ENCODE results near the gene TMEM165.
A peak's percentile ranks its signal among the peaks of the same experiment; 100 is the strongest.

Gene TMEM165

GRCh38 chr4:55393461-55394320, 2.1 kb upstream of the TMEM165 start:
- no peak for DNase-seq (ENCODE audit: low read depth)
- TF ChIP-seq CTCF (conservative IDR thresholded peaks at IDR 0.05; ENCODE audit: low read depth, low read length): no peak
- no peak overlapping the region for H3K4me3 ChIP-seq (ENCODE audit: low read depth, low read length)

DNA sequence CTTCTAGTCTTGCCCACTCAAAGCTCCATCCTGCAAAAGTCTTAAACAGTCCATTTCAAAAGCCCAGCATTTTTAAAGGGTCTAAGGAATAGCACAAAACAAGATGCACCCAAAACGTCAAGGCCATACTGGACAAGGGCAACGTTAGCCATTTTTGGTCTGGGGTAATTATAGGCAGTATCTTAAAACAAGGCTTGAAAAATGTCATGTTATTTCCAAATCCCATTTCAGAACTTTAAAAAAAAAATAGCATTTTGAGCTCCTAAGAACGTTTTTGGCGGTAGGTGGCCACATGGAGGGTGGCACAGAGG, 584 bp upstream of the TMEM165 start:
- DNase-seq (ENCODE audit: low read depth): no peak
- peak overlapping the region; percentile 74 for H3K4me3 ChIP-seq (ENCODE audit: low read depth, low read length)
- TF ChIP-seq CTCF (conservative IDR thresholded peaks at IDR 0.05; ENCODE audit: low read depth, low read length): no peak

GRCh38 chr4:55396308-55397125, 760 bp downstream of the TMEM165 start:
- DNase-seq (ENCODE audit: low read depth): peak; percentile 44

DNA sequence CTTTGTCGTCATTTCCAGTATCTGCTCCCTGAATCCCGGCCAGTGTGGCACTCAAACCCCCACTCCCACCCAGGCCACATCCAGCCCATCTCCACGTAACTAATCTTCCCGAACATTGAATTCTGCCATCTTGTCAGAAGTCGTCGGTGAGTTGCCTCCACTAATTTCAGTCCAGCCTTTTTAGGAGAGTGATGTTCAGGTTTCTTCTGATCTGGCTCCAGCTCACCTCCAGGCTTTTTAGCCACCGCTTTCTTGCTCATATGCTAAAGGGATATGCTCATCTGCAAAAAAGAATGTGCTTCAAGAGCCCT, 1.3 kb downstream of the TMEM165 start:
- TF ChIP-seq CTCF (conservative IDR thresholded peaks at IDR 0.05; ENCODE audit: low read depth, low read length): no peak
- H3K4me3 ChIP-seq (ENCODE audit: low read depth, low read length): peak overlapping the region; percentile 74
- peak; percentile 28 for DNase-seq (ENCODE audit: low read depth)

More at GRCh38 chr4:55396308-55397125, 760 bp downstream of the TMEM165 start:
- TF ChIP-seq CTCF (conservative IDR thresholded peaks at IDR 0.05; ENCODE audit: low read depth, low read length): no peak
- peak overlapping the region; percentile 74 for H3K4me3 ChIP-seq (ENCODE audit: low read depth, low read length)

- no peak for TF ChIP-seq CTCF (conservative IDR thresholded peaks at IDR 0.05; ENCODE audit: low read depth, low read length)
- peak; percentile 88 for DNase-seq (ENCODE audit: low read depth)
- peak overlapping the region; percentile 74 for H3K4me3 ChIP-seq (ENCODE audit: low read depth, low read length)
Measured at GRCh38 chr4:55397520-55398321, 2.0 kb downstream of the TMEM165 start.

GRCh38 chr4:55398461-55398860, 2.7 kb downstream of the TMEM165 start:
- DNase-seq (ENCODE audit: low read depth): peak; percentile 48
- H3K4me3 ChIP-seq (ENCODE audit: low read depth, low read length): peak overlapping the region; percentile 74
- TF ChIP-seq CTCF (conservative IDR thresholded peaks at IDR 0.05; ENCODE audit: low read depth, low read length): no peak

Data from choroid plexus epithelial cell (primary cell).